Daoy (cell line): ENCODE data around the gene PLEKHB1. TPM values are rescaled to one million over a fixed set of nuclear protein-coding genes. Genes with fewer than 3 reads are reported as not detected.
A peak's percentile ranks its signal among the peaks of the same experiment; 100 is the strongest.
"Not testable (repeated sequence)": the region's sequence is repeated elsewhere in the genome, so short reads cannot be mapped to it uniquely, and the experiment has no call there.

ENCODE experiments used
- DNase-seq: peaks from one replicate; pipeline ENCODE4 v3.0.0-alpha.2; 2015; ENCODE audit warnings: low read depth
- total RNA-seq: library from RNA; depleted of rRNA; stranded (reverse); fragments of >200 nt; shearing (Covaris generic); gene quantifications from 2 replicates; pipeline ENCODE4 v1.2.3, GENCODE V29; 2014

Gene PLEKHB1
- total RNA-seq, 1 experiment from 2014 or later = not detected

DNA sequence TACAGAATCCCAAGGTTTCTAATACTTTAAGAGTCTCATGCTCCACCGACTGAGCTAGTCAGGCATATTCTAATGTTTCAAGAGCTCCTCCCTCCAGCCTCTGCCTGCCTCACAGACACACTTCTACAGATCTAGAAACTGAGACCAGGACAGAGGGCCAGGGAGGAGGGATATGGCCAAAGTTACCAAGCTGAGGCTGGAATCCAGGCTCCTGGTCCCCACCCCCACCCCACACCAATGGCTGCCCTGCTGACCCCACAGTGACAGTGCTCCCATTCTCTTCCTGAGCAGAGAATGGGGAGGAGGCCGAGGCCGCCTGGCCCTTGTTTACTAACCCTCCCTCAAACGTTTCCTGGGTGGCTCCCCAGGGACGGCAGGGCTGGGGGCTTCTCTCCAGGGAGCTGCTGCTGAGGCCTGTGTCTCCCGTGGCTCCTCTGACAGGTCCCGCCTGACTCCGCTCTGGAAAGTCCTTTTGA lies 2.2 kb downstream of the PLEKHB1 start:
- DNase-seq = no peak

DNA sequence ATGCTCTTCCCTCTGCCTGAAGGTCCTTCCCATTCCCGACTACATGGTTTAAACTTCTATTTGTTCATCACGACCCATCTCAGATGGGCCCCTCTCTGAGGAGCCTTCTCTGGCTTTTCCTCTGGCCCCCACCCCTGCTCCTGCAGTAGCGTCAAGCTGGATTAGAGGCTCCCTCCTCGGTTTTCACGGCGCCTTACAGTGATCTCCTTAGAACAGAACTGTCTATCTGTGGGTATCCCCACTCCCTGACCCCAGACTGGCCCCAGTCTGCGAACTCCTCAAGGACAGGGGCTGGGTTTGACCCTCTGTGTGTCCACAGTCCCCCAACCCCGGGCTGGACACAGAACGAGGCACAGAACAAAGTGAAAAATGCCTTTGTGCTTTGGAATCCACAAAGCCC lies 2.8 kb downstream of the PLEKHB1 start:
- no peak for DNase-seq

DNA sequence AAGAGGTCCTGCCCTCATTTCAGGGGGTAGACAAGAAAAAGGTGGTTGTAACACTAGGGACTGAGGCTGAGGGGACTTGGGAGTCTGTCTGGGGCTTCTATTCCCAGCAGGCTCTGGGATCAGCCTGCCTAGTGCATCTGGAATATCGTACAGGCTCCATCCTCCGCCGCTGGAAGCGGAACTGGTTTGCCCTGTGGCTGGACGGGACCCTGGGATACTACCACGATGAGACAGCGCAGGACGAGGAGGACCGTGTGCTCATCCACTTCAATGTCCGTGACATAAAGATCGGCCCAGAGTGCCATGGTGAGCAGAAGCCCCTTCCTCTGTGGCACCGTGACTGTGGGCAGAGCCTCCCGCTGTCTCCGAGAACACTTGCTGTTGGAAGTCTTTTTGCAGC lies 4.0 kb downstream of the PLEKHB1 start:
- DNase-seq = no peak

DNA sequence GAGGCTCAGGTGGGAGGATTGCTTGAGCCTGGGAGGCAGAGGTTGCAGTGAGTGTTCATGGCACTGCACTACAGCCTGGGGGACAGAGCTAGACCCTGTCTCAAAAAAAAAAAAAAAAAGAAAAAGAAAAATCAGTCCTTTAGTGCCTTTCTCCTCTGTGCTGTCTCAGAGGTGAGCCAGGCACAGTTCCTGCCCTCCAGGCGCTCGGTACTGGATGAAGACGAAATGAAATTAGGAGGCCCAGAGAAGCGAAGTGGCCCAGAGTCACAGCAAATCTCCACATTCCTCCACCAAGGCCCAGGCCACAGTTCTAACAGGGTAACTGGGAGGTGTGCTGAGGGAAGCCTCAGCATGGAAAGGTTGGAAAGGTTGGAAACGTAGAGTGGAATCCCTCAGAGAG lies 4.9 kb downstream of the PLEKHB1 start:
- DNase-seq = no peak

DNA sequence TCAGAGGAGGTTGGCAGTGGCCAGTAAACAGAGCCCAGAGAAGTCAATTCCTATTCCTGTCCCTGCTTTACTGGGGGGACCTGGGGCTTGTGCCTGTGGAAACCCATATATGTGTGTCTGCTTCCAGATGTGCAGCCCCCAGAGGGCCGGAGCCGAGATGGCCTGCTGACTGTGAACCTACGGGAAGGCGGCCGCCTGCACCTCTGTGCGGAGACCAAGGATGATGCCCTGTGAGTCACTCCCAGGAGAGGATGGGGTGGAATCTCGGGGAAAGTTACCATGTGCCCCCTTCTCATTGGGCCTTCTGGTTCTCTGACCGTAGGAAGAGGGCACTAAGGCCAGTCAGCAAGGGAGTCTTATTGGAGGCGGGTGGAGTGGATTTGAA lies 5.3 kb downstream of the PLEKHB1 start:
- no peak for DNase-seq

DNA sequence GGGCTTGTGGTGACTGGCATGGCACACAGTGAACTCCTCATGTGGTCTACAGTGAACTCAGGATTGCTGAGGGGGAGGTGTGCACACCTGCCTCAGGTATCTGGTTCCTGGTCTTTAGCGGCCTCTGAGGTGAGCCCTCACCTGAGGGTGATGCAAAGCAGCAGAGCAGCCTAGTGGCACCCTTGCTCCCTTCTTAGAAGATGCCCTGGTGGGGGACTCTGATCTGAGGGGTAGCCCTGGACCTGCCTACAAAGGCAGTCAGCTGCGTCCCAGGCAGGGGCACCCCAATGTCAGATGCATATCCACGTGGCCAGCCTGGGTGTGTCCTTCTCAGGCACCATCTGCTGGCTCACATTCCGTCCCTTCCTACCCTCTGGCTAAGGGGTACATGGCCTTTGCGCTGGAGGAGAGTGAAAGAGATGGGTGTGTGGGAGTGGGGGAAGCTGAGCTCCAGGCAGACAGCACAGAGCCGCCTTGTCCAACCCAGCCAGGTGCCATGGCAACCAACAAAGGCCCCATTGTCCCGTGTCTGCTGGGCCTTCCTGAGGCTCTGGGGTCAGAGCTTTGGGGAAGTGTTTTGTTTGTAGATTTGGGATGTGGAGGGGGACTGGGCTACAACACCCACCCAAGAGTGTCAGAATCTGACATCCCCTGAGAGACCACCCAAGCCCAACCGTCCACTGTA lies 5.8 kb downstream of the PLEKHB1 start:
- DNase-seq = no peak

DNA sequence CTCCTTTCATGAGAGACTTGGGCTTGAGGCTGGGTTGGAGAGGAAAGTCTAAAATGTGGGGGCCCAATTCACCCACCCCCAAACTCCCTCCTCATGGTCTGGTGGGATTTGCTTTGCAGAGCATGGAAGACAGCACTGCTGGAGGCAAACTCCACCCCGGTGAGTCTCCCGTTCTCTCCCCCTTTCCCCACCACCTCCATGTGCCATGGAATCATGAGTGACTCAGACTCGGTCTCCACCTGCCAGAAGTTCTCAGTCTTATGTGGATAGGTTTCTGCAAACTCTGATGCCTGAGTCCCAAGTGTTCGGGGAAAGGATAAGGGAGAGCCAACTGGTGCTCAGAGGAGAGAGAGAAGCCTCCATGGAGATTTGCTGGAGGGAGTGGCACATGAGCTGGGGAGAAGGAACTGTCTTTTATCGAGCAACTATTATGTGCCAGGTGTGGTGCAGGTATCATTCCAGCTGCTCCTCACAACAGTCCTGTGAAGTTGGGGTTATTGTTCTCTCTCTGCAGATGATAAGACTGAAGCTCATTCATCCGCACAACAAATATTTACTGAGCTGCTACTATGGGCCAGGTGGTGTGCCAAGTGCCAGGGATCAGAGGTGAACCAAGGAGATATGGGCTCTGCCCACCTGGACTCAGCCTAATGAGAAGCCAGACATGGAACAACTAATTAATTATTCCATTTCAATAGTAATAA lies 6.6 kb downstream of the PLEKHB1 start:
- DNase-seq = no peak

DNA sequence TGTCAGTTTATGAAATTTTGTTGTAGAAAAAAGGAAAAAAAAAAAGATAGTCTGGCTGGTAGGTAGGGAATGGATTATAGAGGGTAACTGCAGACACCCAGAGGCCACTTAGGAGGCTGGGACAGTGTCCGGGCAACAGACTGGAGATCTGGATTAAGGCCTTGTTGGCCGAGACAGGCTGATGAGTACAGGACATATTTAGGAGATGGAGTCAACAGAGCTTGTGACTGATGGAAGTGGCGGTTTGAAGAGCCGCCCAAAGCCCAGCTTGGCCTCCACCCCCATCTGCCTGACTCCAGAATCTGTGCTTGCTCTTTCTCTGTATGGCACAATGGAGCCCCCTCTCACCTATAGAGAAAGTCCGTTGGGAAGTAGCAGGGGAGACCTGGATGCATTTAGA lies 7.6 kb downstream of the PLEKHB1 start:
- DNase-seq = no peak

DNA sequence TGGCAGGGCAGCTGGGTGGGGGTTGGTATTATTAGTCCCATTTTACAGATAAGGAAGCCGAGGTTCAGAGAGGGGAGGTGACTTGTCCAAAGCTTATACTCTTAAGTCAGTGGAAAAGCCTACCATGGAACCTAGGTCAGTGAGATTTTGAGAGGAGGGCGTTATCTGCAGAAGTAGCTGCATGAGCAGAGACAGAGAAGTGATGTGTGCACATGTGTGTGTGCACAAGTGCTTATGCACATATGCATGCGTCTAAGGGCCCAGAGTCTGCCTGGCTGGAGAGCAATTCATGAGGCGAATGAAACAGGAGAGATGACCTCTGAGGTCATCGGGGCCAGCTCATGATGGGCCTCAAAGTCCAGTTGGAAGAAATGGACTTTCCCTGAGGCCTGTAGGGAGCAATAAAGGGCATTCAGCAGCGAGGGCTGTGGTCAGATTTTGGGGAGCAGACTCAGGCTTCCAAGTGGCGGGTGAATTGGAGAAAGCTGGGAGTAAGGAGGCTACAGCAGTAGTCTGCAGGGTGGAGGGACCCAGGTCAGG lies 8.2 kb downstream of the PLEKHB1 start:
- DNase-seq = no peak

DNA sequence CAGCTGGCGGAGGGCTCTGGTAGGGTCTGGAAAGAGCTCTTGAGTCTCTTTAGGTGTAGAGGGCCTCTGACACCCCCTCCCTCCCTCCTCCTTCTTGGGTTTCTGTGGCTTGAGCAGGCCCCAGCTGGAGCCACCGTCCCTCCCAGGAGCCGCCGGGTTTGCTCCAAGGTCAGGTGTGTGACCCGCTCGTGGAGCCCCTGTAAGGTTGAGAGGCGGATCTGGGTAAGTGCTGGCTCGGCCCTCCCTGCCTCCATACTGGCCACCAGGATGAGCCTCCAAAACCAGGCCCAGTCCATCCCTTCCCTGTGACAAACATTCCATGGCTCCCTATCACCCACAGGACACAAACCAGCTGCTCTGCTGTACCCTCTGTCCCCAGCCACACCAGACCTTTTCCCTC lies 9.3 kb downstream of the PLEKHB1 start:
- no peak for DNase-seq

DNA sequence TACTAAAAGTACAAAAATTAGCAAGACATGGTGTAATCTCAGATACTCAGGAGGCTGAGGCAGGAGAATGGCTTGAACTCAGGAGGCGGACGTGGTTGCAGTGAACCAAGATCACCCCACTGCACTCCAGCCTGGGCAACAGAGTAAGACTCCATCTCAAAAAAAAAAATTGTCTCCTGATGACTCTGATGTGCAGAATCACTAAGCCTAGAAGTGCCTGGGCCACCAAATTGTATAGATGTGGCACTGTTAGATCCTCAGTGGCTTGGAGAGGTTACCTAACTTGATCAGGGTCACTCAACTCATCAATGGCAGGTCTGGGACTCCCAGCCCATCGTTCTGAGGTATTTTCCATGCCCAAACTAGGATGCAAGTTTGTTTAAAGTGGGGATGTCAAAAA lies 10.6 kb downstream of the PLEKHB1 start:
- DNase-seq = no peak

DNA sequence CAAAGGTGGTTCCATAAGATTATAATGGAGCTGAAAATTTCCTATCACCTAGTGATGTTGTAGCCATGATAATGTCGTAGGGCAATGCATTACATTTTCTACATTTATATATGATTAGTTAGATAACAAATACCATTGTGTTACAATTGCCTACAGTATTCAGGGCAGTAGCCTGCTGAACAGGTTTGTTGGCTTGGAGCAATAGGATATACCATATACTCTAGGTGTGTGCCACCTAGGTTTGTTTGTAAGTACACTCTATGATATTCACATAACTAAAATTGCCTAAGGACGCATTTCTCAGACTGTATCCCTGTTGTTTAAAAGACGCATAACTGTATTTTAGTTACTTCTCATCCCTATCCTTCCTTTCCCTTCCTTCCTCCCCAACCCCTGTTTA lies 13.6 kb downstream of the PLEKHB1 start:
- no peak for DNase-seq

DNA sequence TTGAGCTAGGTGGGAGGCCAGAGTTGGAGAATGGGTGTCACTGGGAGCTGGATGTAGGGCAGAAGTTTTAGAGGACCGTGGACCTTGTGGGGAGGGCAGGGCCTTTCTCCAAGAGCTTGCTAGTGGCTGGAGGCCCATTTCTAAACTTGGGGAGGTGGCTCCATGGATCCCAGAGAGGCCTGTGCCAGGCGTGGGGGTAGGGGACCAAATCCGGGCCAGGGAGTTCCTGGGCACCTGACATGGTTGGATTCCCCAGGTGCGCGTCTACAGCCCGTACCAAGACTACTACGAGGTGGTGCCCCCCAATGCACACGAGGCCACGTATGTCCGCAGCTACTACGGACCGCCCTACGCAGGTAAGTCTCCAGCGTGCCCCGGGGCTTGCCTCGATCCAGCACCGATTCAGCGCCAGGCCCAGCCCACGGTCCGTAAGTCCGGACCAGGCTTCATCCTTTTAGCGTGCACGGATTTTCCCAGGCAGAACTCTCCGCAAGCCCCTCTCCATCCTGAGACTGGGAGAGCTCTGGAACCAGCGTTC lies 14.2 kb downstream of the PLEKHB1 start:
- DNase-seq = no peak

DNA sequence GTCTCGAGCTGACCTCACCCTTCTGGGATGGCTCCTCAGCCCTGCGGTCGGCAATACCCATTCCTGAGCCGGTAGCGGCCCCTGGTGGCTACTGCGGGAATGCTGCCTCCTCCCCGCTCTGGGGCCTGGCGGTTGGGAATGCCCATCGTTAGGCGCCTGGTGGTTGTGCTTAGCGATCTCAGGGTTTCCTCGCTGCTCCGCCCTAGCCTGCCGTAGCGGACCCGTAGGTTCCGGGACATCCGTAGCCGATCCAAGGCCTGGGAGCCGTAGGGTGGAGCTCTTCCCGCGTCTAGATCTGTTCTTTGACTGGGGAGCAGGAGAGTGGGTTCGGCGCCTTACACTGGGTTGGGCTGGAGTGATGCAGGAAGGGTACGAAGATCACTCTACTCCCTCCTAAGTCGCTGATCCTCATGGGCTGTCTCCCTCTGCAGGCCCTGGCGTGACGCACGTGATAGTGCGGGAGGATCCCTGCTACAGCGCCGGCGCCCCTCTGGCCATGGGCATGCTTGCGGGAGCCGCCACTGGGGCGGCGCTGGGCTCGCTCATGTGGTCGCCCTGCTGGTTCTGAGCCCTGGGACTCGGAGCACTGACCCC lies 14.8 kb downstream of the PLEKHB1 start:
- DNase-seq = peak; percentile 88

DNA sequence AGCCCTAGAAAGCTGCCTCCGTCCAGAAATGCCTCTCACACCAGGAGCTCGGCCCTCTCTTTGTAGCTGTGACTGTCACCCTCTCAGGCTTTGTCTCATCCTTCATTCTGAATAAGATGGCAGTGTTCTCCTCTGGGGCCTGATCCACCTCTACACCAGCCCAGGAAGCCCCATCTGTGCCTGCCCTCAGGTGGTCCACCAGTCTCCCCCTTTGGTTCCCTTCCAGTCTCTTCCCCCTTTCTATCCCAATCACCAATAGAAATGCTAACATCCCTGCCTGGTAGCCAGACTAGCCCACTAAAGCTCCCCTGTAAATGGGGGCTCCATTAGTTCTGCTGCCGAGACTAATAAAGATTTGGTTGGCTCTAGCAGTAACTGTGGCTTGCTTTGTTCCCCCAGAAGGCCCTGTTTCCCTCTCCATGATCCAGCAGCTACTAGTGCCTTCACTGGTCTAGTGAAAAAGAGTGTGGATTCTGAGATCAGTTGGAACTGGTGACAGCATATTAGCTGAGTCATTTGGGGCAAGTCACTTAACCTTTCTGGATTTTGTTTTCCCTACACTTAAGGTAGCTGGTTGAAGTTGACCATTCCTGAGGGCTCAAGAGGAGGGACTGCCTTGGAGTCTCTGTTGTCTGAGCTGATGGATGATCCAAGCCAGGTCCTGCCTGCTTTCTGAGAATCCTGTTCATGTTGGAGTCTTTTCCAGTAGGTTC lies 16.2 kb downstream of the PLEKHB1 start:
- no peak for DNase-seq

DNA sequence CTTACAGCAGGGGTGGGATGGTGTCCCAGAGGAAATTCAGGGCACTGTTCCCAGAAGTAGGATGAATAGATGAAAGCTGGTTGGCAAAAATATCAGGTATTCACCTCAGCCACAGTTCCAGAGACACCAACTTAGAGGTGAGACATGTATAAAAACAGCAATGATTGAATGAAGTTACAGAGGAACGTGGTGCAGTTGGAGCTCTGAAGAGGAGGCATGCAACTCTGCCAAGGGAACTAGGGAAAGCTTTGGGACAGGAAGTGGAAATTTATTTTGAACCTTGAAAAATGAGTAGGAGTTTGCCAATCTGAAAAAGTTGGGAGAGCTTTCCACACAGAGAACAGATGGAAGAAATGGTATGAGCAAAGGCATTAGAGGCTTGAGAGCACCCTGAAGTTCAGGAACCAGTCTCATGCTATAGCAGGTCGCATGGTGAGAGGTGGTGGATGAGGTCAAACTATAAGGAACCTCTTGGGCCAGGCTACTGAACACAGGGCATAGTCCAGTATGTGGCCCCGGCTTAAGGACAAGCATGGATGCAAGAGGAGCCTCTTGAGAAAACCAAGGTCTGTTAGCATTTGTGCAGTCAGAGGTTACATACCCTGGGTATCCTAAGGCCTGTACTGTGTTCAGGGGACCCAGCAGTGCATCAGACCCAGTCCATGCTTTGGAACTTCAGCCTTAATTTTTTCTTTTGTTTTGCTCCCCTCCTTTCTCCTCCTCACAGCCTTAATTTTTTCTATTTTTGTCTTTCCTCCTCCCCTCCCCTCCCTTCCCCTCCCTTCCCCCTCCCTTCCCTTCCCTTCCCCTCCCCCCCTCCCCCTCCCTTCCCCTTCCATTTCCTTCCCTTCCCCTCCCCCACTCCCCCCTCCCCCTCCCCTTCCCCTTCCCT lies 17.5 kb downstream of the PLEKHB1 start:
- DNase-seq = no peak

DNA sequence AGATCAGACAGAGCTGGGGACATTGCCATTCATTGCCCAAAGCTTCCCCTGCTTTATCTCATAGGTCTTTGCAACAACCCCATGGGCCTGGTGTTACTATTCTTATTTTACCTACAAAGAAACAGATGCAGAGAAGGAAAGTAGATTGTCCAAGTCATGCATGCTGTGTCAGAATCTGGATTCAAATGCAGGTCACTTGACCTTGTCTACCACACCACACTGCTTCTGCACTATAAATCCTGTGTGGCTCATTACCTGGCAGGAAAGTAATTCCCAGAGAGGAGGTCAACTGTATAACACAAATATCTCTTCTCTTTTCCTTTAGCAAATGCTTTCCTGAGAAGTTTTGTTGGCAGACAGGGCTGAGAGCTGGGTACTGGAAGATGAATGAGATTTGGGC lies 18.5 kb downstream of the PLEKHB1 start:
- no peak for DNase-seq

DNA sequence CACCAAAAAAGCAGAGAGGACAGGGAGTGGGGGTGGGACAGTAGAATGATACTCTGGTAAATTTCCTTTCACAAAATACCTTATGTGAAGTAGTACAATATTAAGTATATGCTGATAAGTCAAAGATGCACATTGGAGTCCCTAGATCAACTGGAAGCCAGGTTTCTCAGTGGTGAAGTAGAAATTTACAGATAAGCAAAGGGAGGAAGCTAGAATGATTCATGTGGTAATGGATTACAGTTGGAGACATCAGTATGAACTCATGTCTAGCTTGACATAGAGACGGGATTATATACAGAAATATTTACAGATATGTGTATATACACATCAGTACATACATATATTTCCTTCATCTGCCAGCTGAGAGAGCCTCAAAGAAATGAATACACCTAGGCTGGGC lies 21.5 kb downstream of the PLEKHB1 start:
- DNase-seq = no peak

DNA sequence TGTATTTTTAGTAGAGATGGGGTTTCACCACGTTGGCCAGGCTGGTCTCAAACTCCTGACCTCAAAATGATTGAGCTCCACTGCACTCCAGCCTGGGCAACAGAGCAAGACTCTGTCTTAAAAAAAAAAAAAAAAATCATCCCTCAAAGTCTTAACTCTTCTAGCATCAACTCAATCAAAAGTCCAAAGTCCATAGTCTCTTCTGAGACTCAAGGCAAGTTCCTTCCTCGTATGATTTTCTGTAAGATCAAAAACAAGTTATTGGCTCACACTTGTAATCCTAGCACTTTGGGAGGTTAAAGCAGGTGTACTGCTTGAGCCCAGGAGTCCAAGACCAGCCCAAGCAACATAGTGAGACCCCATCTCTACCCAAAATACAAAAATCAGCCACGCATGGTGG lies 24.4 kb downstream of the PLEKHB1 start:
- no peak for DNase-seq

DNA sequence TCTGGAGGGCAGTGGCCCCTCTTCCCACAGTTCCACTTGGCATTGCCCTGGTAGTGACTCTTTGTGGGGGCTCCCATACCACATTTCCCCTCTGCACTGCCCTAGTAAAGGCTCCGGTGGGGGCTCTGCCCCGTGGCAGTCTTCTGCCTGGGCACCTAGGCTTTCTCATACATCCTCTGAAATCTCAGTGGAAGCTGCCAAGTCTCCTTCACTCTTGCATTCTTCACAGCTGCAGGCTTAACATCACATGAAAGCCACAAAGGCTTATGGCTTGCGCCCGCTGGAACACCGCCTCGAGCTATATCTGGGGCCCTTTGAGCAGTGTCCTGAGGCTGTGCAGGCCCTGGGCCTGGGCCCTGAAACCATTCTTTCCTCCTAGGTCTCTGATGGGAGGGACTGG lies 25.3 kb downstream of the PLEKHB1 start:
- no peak for DNase-seq

DNA sequence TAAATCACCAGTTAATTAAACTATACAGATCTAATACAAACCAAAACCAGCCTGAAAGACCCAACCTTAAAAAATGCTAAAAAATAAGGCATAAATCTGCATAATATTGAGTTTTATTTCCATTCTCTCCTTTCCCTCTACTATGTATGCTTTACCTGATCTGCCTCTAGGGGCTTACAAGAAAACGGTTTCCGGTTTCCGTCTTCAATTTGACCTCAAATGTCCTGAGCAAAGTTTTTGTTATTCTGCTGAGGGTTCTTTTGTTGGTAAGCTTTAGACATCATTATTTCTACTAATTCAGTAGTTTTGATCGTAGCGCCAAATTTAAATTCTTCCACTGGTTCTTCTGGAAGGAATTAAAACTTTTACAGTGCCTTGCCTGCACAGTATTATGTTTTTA lies 30.2 kb downstream of the PLEKHB1 start:
- DNase-seq = not testable (repeated sequence)
